Limb (tissue), 2 donors: ENCODE data around the gene CD34.

Experiments used
- DNase-seq, 2 donors: peaks; one replicate each; pipeline ENCODE4 v3.0.0-alpha.2; 2016; ENCODE audit errors: extremely low spot score in 2 of 2

Gene CD34

DNA sequence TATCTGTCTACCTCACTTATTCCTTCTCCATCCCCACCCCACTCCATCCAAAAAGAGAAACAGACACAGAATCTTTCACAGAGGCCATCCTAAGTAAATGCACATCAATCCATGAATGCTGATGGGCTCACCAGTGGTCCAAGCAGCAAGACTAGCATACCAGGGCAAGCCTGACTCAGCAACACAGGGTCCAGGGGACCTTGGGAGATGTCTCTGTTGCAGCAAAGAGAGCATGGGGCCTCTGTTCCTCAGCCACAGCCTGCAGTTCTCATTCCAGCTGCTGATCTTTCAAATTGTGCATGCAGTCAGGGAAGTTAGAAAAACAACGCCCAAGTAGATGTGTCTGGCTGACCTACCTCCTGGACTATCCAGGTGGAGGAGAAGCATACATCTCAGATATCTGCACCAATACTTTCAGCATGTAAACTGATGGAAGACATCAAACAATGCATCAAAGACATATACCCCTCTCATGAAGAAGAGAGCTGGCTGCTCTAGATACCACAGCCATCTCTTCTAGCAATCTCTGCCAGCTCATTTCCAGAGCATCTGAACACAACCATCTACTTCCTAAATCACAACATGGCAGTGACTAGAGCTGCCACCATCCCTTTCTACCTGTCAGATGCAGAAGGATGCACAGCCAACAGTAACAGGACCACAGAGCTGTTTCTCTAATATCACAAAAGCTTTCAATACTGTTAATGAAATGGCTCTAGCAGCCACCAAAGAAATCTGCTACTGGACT lies 54.5 kb downstream of the CD34 start:
- no peak for DNase-seq

DNA sequence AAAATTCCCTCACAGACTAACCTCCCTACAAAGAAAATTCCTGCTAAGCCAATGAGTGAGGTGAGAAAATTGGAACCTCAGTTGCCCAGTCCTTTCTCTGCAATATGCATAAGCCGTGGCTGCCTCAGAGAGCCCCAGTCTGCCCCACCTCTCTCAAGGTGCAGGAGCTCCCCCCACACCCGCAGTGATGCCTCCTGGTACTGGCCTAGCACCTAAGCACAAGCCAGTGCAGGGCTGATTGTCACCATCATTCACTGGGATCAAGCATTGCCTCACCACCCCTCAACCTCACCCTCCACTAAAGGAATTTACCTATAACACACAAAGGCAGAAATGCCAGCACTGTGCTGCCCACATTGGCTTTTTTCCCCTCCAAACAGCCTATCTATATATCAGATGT lies 56.9 kb downstream of the CD34 start:
- no peak for DNase-seq

DNA sequence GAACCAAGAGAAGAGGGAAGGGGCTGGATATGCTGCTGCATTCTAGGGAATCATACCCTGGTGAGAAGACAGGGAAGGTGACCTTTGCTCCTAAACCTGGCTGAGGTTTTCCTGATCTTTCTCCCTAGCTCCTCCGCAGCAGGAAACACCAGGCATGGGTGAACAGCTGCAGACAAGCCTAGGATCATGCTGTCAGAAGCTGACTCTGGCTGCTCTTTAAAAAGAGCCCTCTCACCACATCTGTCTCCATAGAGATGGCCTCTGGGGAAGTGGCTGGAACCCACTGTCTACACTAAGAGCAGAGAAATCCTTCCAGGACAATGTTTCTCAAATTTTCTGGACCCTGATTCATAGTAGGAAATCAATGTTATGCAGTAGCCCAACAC lies 57.6 kb downstream of the CD34 start:
- DNase-seq, result no peak

DNA sequence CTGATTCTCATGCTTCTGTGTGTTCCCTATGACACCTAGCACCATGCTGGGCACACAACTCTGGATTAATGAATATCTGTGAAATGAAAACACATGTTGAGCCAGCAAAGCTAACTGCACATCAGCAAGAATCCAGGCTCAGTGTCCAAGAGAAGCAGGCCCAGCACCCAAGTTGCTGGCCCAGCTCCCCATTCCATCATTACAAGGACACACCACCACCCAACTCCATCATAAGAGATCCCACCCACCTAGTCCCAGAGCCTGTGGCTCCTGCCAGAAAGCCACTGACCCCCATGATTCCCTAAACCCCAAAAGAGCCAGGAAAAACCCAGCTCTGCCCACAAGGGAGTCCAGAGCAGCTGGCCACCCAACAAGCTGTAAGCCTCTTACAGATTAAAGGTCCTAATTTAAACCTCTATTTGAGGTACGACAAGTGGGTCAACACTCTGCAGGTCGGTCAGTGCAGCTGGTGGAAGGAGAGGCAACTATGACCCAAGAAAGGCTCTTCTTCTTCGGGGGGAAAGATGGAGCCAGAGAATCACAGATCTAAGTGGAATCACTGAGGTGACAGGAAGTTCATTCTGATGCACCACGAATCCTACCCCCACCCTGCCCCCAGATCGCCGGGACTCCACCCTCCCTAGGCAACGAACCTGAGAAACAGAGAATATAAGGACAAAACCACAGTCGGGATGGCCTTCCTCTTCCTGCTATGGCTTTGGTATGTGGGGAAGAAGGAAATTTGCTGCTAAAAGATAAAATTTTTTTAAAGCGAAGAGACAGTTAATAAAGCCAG lies 58.2 kb downstream of the CD34 start:
- DNase-seq, result no peak

DNA sequence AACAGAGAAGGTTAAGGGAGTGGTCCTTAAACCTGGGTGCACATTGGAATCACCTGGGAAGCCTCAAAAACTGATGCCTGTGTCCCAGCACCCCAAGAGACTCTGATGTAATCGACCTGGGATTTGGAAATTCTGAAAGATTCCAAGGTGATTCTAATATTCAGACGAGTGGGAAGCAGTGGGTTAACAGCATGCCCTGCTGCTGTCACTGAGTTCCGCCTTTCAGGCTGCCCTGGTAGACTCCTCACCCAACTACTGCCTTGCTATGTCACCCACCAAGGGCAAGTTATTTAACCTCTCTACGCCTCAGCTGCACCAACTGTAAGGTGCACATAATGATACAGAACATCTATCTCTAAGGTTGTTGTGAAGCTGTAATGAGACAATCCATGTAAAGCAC lies 59.2 kb downstream of the CD34 start:
- DNase-seq, result no peak

DNA sequence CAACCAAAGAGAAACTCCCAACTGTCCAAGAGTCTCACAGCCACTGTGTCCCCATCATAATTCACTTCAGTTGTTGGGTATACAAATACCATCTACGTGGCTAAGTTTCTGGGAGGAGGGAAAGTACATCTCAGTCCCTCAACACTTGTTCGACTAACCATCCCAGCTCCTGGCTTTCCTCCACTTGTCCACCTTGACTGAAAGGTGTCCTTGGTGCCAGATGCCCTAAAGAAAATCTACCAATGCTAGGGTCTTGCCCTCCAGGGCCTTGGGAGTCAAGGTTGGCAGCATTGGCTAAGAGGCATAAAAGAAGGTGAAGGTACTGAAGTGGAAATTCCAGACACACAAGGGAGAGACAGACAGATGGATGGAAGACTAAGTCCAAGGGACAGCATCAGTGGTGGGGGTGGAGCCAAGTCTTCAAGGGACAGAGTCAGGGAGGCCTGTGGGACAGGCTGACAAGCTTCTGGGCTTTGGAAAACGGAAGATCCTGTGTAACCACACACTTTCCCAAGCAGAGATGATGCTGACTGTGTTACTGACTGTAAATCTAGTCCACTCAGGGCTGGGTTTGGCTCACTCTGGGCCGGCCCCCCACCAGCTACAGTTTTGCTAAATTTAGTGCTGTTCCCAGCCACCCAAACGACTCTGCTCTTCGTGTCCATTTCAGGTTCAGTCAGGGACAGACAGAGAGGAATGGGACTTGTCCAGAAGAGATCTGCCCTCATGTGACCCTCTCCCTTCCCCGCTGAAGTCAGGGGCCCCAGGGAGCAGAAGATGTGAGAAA lies 60.1 kb downstream of the CD34 start:
- DNase-seq, result no peak

DNA sequence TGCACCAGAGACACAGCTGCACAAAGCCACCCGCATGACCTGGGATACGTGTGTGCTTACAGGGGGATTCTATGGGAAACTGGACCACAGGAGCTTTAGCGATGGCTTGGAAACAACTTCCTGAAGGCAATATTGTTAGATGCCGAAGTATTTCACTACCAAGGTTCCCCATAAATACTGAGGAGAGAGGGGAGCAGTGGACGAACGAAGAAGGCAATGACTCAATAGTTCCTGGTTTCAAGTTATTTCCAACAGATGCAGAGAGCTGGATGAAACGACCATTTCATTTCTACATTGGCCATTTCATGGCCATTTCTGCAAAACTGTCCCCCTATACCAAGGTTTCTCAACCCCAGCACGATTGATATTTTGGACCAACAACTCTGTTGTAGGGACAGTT lies 61.3 kb downstream of the CD34 start:
- no peak for DNase-seq

DNA sequence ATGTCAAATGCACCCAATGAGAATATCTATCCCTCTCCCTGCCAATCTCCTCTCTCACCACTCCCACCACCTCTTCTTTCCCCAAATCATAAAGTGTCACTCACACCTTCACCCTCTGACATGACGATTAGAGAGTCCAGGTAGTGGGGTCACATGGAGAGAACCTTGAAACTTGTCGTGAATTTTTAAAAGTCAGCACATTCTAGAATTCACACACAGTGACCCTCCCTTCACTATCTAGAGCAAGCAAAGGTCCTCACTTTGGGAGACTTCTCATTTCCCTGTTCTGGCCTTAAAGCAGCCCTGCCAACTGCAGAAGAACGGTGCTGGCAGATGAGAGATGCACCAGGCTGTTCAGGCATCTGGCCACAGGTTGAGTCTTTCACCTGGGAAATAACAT lies 61.9 kb downstream of the CD34 start:
- no peak for DNase-seq

DNA sequence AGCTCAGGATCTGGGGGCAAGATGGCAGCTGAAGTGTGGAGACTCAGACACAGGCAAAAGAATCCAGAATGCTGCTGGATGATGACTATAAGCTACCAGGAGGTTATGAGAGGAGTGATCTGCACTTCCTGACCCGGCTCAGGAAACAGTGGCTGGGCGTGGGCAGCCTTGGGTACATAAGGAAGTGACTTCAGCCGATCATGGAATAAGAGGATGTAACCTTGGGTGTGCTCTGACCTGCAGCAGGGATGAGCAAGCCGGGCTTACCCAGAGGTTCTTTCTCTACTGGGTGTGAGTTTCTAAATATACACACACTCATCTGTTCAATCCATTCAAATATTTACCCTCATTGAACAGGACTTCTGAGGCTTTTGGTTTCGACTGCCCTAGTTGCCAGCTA lies 62.7 kb downstream of the CD34 start:
- DNase-seq, result no peak

DNA sequence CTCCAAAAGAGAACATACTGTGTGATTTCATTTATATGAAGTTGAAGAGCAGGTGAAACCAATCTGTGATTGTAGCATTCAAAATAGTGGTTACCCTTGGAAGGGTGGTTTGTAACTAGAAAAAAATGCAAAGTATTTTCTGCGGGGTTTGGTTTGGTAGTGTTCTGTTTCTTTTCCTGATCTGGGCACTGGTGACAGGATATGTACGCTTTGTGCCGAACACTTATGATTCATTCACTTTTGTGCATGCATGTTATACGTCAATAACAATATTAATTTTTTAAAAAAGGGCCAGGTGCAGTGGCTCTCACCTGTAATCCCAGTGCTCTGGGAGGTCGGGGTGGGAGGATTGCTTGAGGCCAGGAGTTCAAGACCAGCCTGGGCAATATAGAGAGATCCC lies 63.8 kb downstream of the CD34 start:
- no peak for DNase-seq

DNA sequence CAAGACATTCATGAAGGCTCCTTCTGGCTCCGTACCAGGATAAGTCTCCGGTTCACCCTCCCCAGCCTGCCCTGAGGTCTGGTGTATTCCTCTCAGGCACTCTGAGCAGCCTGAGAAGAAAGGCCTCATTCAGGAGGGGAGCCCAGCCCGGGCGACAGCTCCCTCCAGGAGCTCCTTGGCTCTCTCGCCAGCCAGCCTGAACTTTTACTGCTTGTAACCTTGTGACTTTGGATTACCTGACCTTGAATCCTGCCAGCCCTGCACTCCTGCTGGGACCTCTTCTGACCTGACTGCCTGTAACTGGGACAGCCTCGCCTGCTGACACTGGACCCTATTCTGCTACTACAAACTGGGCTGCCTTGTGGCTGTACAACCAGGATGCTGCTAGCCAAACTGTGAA lies 65.8 kb downstream of the CD34 start:
- DNase-seq, result no peak

DNA sequence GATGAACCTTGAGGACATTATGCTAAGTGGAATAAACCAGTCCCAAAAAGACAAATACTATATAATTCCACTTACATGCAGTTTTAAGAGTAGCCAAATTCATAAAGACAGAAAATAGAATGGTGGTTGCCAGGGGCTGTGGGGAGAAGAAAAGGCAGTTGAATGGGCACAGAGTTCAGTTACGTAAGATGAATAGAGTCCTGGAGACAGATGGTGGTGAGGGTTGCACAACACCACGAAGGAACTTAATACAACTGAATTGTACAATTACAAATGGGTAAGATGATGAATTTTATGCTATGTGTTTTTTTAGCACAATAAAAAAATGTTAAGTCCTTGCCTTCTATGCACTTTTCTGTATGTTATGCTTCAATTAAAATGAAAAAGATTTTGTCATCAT lies 66.6 kb downstream of the CD34 start:
- DNase-seq, result no peak

DNA sequence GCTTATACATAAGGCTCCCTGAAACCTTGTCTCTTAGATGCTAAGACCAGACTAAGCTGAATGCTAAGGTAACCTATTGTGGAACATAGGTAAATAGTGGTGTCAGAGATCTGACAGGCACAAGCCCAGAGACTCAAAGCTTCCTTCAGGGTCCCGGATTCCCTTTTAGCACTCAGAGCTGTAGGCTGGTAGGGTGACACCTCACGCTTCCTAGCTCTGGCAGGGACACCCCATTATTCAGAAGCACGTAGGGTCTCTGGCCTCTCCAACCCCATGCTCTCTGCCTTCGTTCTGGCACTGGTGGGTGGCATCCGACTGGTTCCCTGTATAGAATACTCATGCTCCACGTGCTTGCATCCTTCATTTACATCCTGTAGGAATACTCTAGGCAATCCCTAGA lies 68.4 kb downstream of the CD34 start:
- no peak for DNase-seq

DNA sequence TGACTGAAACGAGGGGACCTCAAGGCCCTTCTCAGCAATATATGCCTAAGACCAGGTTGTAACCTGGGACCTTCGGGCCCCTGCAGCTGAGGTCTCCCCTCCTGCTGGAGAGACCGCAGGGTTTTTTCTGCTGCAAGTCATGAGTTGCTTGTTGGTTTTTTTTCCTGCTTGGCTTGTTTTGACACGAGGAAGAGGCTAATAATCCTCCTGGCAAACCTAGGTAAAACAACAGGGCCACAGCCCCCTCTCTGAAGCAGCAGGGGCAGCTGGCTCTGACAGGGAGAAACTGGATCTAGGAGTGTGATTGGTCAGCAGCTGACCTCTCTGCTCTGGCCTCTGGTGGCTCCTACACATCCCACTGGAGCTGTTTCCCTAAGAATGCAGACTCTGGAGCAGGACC lies 69.0 kb downstream of the CD34 start:
- no peak for DNase-seq

DNA sequence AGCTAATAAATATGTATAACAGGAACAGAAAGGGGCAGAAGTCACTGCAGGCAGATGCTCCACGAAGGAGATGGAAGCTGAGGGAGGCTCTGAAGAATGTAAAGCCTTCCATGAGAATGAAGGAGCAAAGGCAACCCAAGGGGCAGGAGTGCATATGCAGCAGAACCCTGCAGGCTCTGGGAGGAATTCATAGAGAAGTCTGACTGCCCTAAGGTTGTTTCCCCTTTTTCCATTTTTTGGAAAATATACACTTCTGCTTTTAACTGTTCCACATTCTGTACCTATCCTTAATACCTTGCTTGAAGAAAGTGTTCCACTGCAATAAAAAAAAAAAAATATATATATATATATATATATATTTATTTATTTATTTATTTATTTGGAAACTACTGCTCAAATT lies 69.6 kb downstream of the CD34 start:
- DNase-seq, result no peak

DNA sequence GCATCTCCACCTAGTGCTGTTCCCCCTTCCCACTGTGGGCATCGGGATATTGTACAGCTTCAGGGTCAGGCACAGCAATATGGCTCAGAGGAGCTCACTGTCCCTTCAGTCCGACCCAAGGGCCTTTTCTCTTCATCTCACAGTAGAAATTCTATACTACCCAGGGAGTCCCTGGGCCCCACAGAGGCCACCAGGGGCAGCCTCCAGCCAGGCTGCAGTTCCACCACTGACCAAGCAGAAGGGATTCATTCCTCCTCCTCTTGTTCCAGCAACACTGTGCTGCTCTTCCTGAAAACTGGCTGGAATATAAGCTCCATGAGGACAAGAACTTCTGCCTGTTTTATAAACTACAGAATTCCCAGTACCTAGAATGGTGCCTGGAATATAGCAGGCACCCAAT lies 70.5 kb downstream of the CD34 start:
- DNase-seq, result no peak

DNA sequence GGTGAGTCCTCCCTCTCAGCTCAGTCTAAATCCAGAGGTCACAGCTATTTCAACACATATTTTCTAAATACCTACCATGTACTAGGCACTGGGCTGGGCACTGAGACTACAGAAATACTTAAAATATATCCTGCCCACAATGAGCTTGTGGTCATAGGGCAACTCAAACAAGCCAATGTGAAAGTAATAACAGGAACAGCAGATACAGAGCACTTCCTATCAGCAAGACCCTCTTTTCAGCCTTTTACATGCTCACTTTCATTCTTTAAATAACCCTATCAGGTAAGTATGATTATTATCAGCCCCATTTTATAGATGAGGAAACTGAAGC lies 71.9 kb downstream of the CD34 start:
- no peak for DNase-seq

DNA sequence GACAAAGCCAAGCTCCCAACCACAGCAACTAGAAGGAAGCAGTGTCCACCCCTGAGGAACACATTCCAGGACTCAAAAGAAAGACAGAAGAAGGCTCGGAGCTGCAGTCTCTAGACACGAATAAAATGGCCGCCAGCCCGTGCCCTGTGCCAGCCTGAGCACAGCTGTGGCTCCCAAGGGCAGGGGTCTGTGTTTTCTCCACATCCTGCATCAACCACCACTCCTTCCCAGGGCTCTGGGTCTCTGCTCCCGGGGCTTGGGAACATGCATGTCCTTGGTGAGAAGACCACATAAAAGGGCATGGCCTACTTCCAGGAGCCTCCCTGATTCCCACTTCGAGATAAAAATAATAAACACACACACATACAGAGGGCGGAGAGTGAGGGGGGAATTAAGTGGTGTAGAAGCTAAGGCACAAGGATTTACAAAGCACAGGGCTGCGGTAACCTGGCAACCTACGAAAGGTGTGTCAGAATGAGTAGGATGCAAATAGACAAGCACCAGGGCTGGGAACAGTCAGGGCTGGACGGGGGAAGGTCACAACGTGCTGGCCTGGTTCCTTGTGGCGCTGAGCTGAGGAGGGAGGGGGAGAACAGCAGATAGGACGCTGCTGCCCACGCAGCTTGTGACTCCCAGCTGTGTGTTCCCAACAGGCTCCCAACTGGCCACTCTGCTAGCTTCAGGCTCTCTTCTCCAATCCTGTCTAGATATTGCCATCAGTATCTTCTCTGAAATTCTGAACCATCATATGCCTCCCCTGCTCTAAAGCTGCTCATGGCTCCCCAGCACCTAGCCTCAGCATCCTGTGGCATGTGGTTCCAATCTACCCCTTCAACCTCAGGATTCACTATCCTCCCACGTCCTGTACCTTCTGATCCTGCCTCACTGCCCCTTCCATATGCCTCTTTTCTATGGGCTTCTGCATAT lies 72.5 kb downstream of the CD34 start:
- no peak for DNase-seq

DNA sequence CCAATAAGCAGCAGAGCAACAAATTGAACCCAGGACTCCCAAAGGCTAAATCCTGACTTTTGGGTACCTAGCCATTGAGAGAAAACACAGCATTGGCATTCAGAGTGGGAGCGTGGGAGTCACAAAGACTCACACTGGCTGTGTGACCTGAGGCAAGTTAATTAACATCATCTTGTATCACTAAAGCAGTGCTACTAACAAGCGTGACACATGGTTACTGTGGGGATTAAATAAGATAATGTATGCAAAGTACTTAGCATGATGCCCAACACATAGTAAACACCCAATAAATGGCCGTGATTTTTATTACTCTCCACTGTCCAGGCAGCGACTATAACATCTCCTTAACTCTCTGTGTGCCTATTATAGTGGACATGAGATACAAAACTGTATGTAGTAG lies 73.3 kb downstream of the CD34 start:
- no peak for DNase-seq

DNA sequence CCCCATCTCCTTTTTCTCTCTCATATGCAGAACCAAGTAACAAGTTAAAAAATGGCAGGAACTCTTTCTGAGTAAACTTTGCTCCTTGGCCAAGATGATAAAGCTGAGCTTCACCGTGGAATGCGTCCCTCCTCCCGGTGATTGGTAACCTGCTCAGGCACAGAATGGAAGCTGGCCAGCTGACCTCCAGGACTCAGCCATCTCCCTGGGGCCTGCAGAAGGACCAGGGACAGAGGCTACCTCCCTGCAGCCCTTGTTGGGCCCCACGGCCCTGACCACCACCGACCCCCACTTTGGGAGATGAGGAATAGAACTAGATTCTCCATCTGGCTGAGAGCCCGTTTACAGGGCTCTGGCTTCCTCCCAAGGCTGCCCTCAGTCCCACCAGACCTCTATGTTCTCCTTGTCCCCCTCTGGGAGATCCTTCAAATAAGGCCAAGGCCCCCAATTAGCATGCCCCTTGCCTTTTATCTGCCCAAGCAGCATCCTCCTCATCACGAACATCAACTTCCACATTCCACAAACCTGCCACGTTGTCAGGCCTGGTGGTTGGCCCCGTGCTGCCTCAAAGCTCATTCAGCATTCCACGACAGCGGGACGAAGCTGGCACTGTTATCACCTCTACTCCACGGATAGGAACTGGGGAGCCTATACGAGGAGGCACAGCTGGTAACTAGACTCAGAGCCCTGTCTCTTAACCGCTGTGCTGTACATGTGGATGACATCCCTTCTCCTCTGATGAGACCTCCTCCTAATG lies 74.2 kb downstream of the CD34 start:
- no peak for DNase-seq

DNA sequence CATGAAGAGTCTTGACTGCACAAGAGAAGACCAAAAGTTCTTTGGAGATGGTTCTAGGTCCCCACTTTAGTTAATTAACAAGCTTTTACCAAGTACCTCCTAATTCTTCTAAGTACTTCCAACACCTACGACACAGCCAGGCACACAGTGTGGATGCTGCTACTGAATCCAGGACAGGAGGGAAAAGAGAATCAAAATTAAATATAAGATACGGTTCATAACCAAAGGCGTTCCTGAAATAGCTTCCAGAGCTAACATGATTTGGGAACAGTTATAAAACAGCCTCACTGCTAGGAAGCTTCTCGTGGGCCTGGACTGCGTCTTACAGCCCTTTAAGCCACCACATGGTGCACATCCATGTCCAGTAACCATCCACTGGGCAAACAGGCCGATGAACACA lies 75.0 kb downstream of the CD34 start:
- DNase-seq, result no peak
